NK-92 treated with Interleukin-12 subunit alpha and Interleukin-12 subunit beta, amount 100 ng/mL, for 24 hours (cell line): ENCODE data around the gene PIK3R2.
"Not testable (repeated sequence)": the region's sequence is repeated elsewhere in the genome, so short reads cannot be mapped to it uniquely, and the experiment has no call there.

Experiments
- DNase-seq: peaks from one replicate; lab custom pipeline; 2025; lab: John Stamatoyannopoulos, UW

Gene PIK3R2

DNA sequence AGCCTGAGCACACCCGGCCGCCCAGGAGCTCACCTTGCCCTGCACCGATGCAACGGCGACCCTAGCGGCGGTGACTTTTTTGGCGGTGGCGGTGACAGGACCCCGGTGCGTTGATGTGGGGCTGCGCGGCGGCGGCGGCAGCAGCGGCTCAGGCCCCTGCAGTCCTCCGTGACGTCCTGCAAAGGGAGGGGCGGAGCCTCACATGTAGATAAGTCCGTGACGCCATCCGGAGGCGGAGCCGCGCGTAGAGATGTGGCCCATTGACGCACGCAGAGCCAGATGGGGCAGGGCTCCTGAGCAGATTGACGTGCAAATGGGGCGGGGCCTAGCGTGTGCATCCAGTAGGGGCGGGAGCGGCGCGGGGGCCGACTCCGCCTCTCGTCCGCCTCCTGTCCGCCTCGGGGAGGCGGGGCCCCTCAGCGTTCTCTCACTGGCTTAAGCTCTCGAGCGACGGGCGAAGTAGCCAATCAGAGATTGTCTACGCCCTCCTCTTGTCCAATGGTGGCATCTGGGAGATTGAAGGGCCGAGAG lies 51.0 kb downstream of the PIK3R2 start, which contains the start of gene RAB3A:
TSS of gene RAB3A (minus strand) at position 180 of the 531 bp plus-strand sequence. CDS start 1,302 bp downstream, outside the sequence.
- peak; percentile 99 for DNase-seq

DNA sequence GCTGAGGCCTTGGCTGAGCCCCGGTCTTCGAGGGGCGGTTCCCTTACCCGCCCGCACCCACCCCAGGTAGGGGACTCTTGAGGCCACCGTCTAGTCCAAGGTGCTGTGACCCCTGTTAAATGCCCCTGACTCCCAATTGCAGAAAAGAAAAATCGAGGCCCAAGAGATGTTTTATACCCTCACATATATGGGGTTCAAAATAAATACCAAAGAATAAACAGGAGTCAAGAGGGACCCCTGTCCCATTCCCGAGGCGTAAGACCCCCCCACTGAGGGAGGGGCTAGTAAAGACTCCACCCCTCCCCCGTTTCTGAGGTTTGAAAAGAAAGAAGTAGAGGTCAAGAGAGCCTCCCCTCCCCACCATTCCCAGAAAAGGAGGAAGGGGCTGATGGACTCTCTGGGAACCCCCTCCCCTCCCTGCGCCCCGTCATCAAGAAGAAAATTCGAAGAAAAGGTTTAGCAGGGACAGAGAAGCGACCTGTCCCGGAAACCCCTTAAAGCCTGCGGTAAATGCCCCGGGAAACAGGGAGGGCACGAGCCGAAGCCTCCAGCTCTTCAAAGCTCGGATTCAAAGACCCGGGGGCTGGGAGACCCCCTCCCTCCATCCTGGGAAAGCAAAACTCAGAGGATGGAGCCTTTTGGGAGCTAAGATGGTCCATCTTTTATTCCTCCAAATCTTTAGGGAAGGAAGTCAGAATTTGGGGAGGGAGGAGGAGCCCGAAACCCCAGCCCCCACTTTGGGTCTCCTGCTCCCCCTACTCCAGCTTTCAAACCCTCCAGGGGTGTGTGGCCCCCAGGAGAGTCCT lies 51.6 kb downstream of the PIK3R2 start:
- no peak for DNase-seq

DNA sequence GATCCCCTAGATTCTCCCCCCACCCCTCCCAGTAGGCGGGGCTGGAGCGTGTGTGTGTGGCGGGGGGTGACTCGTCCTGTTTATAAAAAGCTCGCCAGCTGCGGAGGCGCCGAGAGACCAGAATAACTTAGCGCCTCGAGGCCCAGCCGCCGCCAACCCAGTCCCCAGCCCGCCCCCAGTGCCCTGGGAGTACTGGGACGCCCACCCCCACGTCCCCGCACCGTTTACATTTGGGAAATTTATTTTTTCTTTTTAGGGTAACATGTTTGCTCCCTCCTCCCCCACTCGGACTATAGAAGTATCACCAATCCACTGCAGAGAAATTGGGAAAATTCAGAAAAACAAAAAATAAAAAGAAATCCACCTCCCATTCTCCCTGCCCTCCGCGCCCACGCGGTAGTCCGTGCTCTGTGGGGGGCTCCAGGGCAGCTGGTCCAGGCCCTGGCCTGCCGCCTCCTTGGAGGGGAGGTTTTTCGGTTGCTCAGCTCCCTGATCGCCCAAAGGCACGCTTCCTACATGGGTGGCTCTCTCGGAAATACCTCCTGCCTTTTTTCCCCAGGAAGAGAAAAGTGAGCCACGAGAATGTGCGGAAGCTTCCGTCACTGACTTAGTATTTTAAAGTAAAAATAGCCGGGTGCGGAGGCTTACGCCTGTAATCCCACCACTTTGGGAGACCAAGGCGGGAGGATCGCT lies 52.4 kb downstream of the PIK3R2 start:
- no peak for DNase-seq

DNA sequence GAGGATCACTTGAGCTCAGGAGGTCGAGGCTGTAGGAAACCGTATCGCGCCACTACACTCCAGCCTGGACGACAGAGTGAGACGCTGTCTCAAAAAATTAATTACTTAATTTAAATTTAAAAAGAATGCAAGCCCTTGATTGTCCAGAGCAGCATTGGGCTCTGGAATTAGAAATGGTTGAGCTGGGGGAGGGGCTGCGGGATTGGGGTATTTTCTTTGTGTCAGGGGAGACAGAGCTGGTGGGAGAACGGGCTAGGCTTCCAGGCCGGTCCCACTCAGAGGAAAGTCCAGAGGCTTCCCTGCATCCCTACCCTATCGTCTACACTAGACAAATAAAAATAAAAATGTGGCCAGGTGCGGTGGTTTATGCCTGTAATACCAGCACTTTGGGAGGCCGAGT lies 53.1 kb downstream of the PIK3R2 start:
- no peak for DNase-seq

DNA sequence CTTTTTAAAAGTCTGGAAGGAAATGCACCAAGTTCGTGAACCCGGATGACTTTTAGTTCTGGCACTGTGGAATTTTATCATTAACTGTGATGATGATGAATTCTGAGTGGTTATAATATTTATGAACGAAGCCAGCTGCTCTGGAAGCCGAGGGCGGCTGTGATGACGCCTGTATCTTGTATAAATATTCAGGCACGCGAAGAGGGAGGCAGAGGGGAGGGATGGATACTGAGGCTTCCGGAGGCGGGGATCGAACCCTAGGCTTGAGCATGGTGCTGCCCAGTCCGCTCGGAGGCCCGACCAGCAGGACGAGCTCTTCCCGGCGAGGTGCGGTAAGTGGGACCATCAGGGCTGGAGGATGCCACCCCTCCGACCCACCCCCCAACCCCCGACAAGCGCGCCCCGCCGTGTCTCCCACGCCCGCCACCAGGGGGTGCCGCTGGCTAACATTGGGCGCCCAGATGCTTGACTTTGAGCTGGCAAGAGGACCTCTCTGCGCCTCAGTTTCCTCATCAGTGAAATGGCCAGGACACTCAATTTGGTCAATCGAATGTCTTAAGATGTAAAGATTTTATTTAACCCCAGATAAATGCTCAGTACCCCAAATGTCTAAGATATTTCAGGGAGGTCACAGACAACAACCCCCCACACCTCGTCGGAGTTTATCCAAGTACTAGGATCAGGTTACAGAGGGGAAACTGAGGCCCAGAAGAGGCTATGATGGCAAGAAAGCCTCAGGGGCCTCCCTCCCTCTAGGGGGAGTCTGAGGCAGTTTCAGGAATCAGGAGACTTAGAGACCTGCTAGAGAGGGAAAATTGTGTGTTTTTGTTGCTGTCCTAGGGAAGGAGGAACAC lies 55.4 kb downstream of the PIK3R2 start:
- DNase-seq = no peak

DNA sequence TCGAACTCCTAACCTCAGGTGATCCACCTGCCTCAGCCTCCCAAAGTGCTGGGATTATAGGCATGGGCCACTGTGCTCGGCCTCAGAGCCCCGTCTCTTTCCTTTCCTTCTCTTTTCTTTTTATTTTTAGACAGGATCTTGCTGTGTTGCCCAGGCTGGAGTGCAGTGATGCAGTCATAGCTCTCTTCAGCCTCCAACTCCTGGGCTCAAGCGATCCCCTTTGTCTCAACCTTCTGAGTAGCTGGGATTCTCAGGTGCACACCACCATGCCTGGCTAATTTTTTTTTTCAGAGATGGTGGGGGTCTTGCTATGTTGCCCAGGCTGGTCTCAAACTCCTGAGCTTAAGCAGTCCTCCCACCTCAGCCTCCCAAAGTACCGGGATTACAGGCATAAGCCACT lies 56.9 kb downstream of the PIK3R2 start:
- DNase-seq = not testable (repeated sequence)

DNA sequence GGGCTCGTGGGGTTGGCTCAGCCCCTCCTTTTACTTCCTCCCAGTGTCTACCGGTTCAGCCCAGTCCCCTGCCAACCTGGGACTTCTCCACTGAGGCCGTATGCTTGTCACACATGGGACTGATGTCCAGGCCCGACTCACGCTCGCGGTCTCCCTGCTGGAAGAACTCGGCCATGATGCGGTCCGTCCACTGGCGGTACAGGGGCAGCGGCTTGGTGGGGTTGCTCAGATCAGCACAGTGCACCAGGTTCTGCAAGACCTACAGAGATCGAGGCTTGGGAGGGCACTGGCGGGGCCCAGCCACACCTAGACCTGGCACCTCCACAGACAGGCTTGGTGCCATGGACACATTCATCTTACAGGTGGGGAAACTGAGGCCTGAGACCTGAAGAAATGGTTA lies 58.7 kb downstream of the PIK3R2 start:
- DNase-seq = no peak

DNA sequence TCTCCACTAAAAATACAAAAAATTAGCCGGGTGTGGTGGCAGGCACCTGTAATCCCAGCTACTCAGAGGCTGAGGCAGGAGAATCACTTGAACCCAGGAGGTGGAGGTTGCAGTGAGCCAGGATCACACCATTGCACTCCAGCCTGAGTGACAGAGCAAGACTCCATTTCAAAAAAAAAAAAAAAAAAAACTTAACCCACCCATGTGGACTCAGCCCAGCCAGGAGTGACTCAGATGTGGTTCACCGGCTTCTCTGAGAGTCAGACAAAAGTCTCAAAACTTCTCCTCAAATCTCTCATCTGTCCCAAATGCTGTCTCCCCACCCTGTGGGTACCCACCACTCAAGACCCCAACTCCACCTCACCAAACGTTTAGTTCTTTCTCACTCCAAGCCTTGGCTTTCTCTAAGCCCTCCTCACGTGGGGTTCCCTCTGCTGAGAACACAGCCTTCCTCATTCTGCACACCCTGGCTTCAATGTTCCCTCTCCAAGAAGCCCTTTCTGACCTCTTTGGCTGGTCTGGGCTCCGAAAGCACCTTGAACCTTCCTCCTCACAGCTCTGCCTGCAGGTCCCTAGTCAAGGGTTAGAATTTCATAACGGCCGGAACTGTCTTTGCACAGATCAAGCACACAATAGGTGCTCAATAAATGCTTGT lies 61.9 kb downstream of the PIK3R2 start:
- DNase-seq = no peak

DNA sequence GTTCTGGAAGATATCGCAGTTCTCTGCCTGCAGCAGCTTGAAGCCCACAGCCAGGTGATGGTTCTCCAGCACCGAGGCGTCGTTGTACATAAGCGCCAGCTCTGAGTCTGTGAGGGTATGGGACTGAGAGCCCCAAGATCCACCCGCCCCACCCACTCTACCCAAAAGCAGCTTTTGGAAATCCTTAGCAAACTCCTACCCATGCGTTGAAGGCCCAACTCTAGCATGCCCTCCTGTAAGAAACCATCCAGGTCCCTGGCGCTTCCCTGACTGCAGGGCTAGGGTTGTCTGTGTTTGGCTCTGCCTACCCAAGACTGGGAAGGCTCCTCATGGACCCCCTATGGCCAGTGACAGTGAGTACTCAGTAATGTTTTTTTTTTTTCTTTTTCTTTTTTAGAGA lies 63.8 kb downstream of the PIK3R2 start:
- no peak for DNase-seq

DNA sequence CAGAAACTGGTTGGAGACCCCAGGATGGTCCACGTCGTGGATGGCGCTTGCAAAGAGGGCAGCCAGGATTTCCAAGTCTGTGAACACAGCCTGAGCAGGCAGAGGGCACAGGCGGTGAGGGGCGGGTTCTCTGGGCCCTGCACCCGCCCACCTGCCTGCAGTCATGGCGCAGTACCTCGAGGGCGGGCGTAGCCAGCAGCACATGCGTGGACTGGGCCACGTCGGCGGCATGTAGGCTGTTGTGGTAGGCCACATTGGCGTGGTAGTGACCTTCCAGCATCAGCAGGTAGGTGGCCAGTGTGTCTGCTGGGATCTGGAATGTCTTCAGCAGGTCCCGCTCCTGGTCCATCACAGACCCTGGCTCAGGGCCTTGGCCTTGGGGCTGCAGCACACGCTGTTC lies 65.2 kb downstream of the PIK3R2 start:
- no peak for DNase-seq

DNA sequence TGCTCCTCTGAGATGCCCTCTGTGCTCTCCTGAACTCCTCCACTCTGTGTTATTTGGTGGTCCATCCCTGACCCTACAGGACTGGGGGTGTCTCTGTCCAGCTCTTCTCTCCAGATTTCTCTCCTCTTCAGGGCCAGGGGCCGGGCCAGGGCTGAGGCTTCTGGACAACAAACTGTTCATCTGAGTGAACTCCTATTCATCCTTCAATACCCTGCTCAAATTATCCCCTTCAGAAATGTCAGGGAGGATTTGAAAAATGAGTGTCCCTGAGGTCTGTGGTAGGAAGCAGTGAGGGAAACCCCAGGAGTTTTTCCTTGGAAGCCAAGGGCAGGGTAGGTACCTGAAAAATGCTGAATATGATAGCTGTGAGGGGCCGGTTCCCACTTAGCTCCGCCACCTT lies 65.6 kb downstream of the PIK3R2 start:
- DNase-seq = no peak
